GM06990 (cell line): ENCODE measurements around the gene FRMD4A.

Experiments used
- DNase-seq: peaks from one replicate; pipeline ENCODE4 v3.0.0-alpha.2; 2011; ENCODE audit not compliant: insufficient read length; ENCODE audit errors: extremely low read depth
- H3K27me3 ChIP-seq: replicated peaks from 2 replicates; pipeline ENCODE4 v1.6.0; 2011; ENCODE audit warnings: low read length; ENCODE audit not compliant: control insufficient read depth, insufficient read depth
- H3K36me3 ChIP-seq: 2 replicates; pipeline ENCODE4 v1.5.1; 2011; ENCODE audit warnings: low read length; ENCODE audit not compliant: control insufficient read depth, insufficient read depth
- H3K4me3 ChIP-seq: replicated peaks from 2 replicates; pipeline ENCODE4 v1.5.1; 2011; ENCODE audit warnings: low read depth, mild to moderate bottlenecking, control low read depth, low read length
- CTCF ChIP-seq: IDR thresholded peaks from 2 replicates; pipeline ENCODE4 v1.5.1; 2011; ENCODE audit warnings: low read length, control low read depth, mild to moderate bottlenecking, inconsistent platforms; ENCODE audit not compliant: insufficient read depth, poor library complexity, severe bottlenecking

FRMD4A gene

GRCh38 chr10:14134275-14134674 is 196.4 kb downstream of the FRMD4A start:
- Histone ChIP-seq H3K4me3 (no peak overlapping the region), H3K36me3 (no peaks in the 10 kb centered on the region), H3K27me3 (peaks cover 1% of the 10 kb centered on the region; the same call in 1 of the 2 replicates)
- no peak for DNase-seq
- no peak for TF ChIP-seq CTCF

DNA sequence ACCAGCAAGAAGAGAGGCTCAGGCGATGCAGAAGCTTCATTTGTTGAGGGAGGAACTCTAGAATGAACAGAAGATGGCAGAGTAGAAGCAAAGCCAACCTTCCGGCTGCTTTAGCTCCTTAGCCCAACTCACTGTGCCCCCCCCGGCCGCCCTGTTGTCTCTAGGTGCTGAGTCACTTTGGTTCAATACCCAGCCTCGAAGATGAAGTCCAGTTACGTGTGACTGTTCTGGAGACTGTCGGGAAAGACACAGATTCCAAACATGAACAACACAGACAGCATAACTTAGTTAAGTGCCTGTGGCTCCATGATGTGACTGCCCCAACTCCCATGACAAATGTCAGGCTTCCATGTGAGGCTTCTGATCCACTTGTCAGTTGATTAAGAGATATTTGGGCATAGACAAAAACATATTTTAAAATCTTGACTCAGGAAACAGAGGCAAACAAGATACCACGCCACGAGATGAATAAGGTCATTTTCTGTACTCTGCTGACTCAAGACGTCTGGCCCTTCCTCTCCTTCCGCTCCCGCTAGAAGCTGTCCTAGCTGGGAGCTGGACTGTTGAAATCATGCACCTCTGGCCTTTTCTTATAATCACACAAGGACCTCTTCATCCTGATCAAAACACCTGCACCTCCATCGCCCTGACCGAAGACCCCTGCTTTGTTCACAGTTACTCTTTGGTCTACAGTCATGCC is 199.3 kb downstream of the FRMD4A start:
- DNase-seq, result no peak
- no peak overlapping the region for H3K4me3 ChIP-seq
- no peak for TF ChIP-seq CTCF

GRCh38 chr10:14129770-14130169 is 201.0 kb downstream of the FRMD4A start:
- Histone ChIP-seq H3K4me3 (no peak overlapping the region), H3K27me3 (peaks cover 2% of the 10 kb centered on the region), H3K36me3 (no peaks in the 10 kb centered on the region)
- no peak for DNase-seq
- no peak for TF ChIP-seq CTCF

More for the DNA sequence above, 199.3 kb downstream of the FRMD4A start:
- H3K36me3 ChIP-seq, result no peaks in the 10 kb centered on the region
- H3K27me3 ChIP-seq, result peaks cover 2% of the 10 kb centered on the region; the same call in 1 of the 2 replicates

GRCh38 chr10:14128519-14128918 is 202.2 kb downstream of the FRMD4A start:
- H3K27me3 ChIP-seq, result peaks cover 2% of the 10 kb centered on the region
- no peak overlapping the region for H3K4me3 ChIP-seq
- TF ChIP-seq CTCF, result no peak
- no peaks in the 10 kb centered on the region for H3K36me3 ChIP-seq
- no peak for DNase-seq

DNA sequence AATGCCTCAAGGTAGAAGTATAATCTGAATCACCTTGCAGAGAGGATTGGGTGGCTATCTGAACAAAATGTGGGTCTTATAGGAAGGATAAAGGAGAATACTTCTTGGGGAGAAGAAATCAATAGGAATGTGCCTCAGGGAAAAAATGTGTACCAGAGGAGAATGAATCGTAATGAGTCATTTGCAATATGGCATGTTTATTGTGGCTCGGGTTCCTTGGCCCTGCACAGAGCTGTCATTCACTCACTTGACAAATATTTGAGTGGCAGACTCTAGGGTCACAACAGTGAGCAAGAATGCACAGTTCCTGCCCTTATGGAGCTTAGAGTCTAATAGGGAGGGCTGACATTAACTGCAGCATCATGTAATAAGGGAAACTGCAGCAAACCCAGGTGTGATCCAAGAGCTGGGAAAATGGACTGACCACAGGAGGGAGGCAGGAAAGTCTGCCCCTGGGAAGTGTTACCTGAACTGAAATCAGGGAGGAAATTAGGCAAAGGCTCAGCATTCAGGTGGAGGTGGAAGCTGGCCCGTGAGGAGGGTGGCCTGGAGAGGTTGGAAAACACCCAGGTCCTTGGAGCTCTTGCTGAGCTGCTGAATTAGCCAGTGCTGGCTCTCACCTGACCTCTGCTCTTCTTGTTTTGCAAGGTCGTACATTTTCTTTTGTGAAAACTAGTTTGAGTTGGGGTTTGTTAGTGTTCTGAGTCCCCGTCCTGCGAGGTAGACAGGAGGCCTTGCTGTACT is 203.9 kb downstream of the FRMD4A start:
- H3K27me3 ChIP-seq, result peaks cover 2% of the 10 kb centered on the region
- TF ChIP-seq CTCF, result no peak
- no peak overlapping the region for H3K4me3 ChIP-seq
- H3K36me3 ChIP-seq, result no peaks in the 10 kb centered on the region
- DNase-seq, result no peak
